AG09309 (cell line): ENCODE data around the gene BCL11A.

Experiments
- DNase-seq: peaks from one replicate; pipeline ENCODE4 v3.0.0-alpha.2; 2010; ENCODE audit warnings: low read depth
- H3K4me3 ChIP-seq: 2 replicates; pipeline ENCODE4 v1.5.1; 2011; ENCODE audit warnings: mild to moderate bottlenecking, low read depth, low read length, moderate library complexity; ENCODE audit not compliant: control insufficient read depth
- CTCF ChIP-seq: IDR thresholded peaks from 2 replicates; pipeline ENCODE4 v1.5.1; 2011; ENCODE audit warnings: mild to moderate bottlenecking, low read depth, low read length, inconsistent platforms; ENCODE audit not compliant: insufficient read depth, control insufficient read depth; ENCODE audit errors: missing control alignments

BCL11A gene

GRCh38 chr2:60440767-60441163, 112.7 kb downstream of the BCL11A start:
- H3K4me3 ChIP-seq, result no peak overlapping the region
- no peak for TF ChIP-seq CTCF
- DNase-seq, result no peak

- TF ChIP-seq CTCF, result no peak
- no peak for DNase-seq
- H3K4me3 ChIP-seq, result no peak overlapping the region
These were observed 113.2 kb downstream of the BCL11A start for GRCh38 chr2:60440079-60440766.

GRCh38 chr2:60439219-60439974, 114.1 kb downstream of the BCL11A start:
- DNase-seq, result no peak
- H3K4me3 ChIP-seq, result no peak overlapping the region
- peak; percentile 42 for TF ChIP-seq CTCF

GRCh38 chr2:60438653-60439052, 114.8 kb downstream of the BCL11A start:
- no peak for TF ChIP-seq CTCF
- DNase-seq, result no peak
- no peak overlapping the region for H3K4me3 ChIP-seq

- no peak for TF ChIP-seq CTCF
- DNase-seq, result no peak
- H3K4me3 ChIP-seq, result no peak overlapping the region
These were observed 115.3 kb downstream of the BCL11A start for GRCh38 chr2:60438131-60438530.

- H3K4me3 ChIP-seq, result no peak overlapping the region
- DNase-seq, result no peak
- TF ChIP-seq CTCF, result no peak
These were observed 116.3 kb downstream of the BCL11A start for GRCh38 chr2:60437080-60437696.
